GM18867 (cell line): ENCODE results near the gene DOC2A.

ENCODE experiments used
- ATAC-seq: cut with Tn5 transposase; IDR thresholded peaks from one replicate; pipeline ENCODE4 v1.9.1; 2021; ENCODE audit warnings: mild to moderate bottlenecking, moderate library complexity; ENCODE audit not compliant: unreplicated experiment

Gene DOC2A

GRCh38 chr16:30005341-30006094 is 5.3 kb downstream of the DOC2A start:
- ATAC-seq = no peak

- ATAC-seq = no peak
These were observed 6.0 kb downstream of the DOC2A start for GRCh38 chr16:30004811-30005242.

- ATAC-seq = no peak
These were observed 6.4 kb downstream of the DOC2A start for GRCh38 chr16:30004424-30004776.

- no peak for ATAC-seq
These were observed 7.0 kb downstream of the DOC2A start for GRCh38 chr16:30003670-30004423.

- ATAC-seq = no peak
These were observed 8.0 kb downstream of the DOC2A start for GRCh38 chr16:30002614-30003346.

- ATAC-seq = no peak
These were observed 9.8 kb downstream of the DOC2A start for GRCh38 chr16:30000735-30001631.

GRCh38 chr16:29999605-30000004 is 11.2 kb downstream of the DOC2A start:
- ATAC-seq = no peak

GRCh38 chr16:29996766-29997250 is 14.0 kb downstream of the DOC2A start:
- no peak for ATAC-seq

GRCh38 chr16:29995911-29996765 is 14.7 kb downstream of the DOC2A start, which contains the start of gene INO80E:
Gene INO80E (plus strand): TSS chr16:29996241. CDS start chr16:29996311, 70 bp downstream.
- ATAC-seq = peak; percentile 92

GRCh38 chr16:29995324-29995910 is 15.4 kb downstream of the DOC2A start, which contains the start of gene HIRIP3:
Gene HIRIP3 (minus strand): TSS chr16:29995617. CDS start chr16:29995605, 12 bp downstream.
- peak; percentile 52 for ATAC-seq

GRCh38 chr16:29994600-29995323 is 16.1 kb downstream of the DOC2A start:
- peak; percentile 37 for ATAC-seq

- no peak for ATAC-seq
These were observed 16.8 kb downstream of the DOC2A start for GRCh38 chr16:29993903-29994599.

GRCh38 chr16:29993191-29993902 is 17.5 kb downstream of the DOC2A start:
- no peak for ATAC-seq

- no peak for ATAC-seq
These were observed 18.4 kb downstream of the DOC2A start for GRCh38 chr16:29992344-29992967.

GRCh38 chr16:29991571-29991904 is 19.3 kb downstream of the DOC2A start:
- ATAC-seq = no peak

GRCh38 chr16:29990883-29991570 is 19.8 kb downstream of the DOC2A start:
- ATAC-seq = no peak
